HEK293 (cell line): ENCODE results near the gene AFDN.

ENCODE experiments used
- CTCF ChIA-PET: fragments of 350-600 bp; formaldehyde crosslinking; extraction: SDS; loops from one replicate; lab custom pipeline; 2021; ENCODE audit warnings: antibody characterized with exemption; lab: Yijun Ruan, JAX
- POLR2A ChIA-PET: fragments of 300-600 bp; formaldehyde crosslinking; extraction: SDS; loops from one replicate; lab custom pipeline; 2020; ENCODE audit warnings: antibody characterized with exemption, inconsistent platforms; lab: Yijun Ruan, JAX
- H3K27ac ChIP-seq: fragments of 200-500 bp; sonication (Bioruptor generic); 2 replicates; pipeline ENCODE4 v1.5.1; 2014; ENCODE audit warnings: low read depth, low read length, control low read depth, inconsistent platforms; ENCODE audit errors: extremely low read depth
- H3K36me3 ChIP-seq, 2 experiments: fragments of 200-500 bp in 1 of 2; sonication (Bioruptor generic) in 1 of 2; 1 replicate in 1 of 2; 2 replicates in 1 of 2; pipeline ENCODE4 v1.5.1; 2014 to 2017; ENCODE audit warnings: inconsistent platforms in 2 of 2, low read length in 2 of 2; ENCODE audit not compliant: control insufficient read depth in 2 of 2, insufficient read depth in 1 of 2
- H3K4me1 ChIP-seq: fragments of 200-500 bp; sonication (Bioruptor generic); 2 replicates; pipeline ENCODE4 v1.5.1; 2014; ENCODE audit warnings: mild to moderate bottlenecking, low read length, inconsistent platforms; ENCODE audit not compliant: control insufficient read depth, insufficient read depth
- H3K4me3 ChIP-seq: 2 replicates; pipeline ENCODE4 v1.5.1; 2011; ENCODE audit warnings: low read depth, mild to moderate bottlenecking, control low read depth, low read length, moderate library complexity
- H3K9me3 ChIP-seq: fragments of 200-500 bp; sonication (Bioruptor generic); 2 replicates; pipeline ENCODE4 v1.5.1; 2014; ENCODE audit warnings: low read depth, low read length, inconsistent platforms; ENCODE audit not compliant: control insufficient read depth, insufficient read depth
- FEZF1 ChIP-seq: fragments of 450-650 bp; formaldehyde crosslinking; IDR thresholded peaks from 2 replicates; pipeline ENCODE4 v1.5.1; 2016; ENCODE audit warnings: missing biosample characterization, missing genetic modification characterization
- GLIS1 ChIP-seq: fragments of 450-650 bp; formaldehyde crosslinking; IDR thresholded peaks from 2 replicates; pipeline ENCODE4 v1.5.1; 2016; ENCODE audit warnings: missing biosample characterization, missing genetic modification characterization
- HOXA7 ChIP-seq: sonication (generic); formaldehyde crosslinking; IDR thresholded peaks from 2 replicates; pipeline ENCODE4 v1.8.1; 2022; ENCODE audit warnings: missing genetic modification reagents, borderline replicate concordance
- KLF17 ChIP-seq: fragments of 450-650 bp; formaldehyde crosslinking; IDR thresholded peaks from 2 replicates; pipeline ENCODE4 v1.5.1; 2016; ENCODE audit warnings: missing biosample characterization, missing genetic modification characterization
- ZBTB10 ChIP-seq: fragments of 450-650 bp; formaldehyde crosslinking; IDR thresholded peaks from 2 replicates; pipeline ENCODE4 v1.5.1; 2016; ENCODE audit warnings: missing biosample characterization, missing genetic modification characterization
- ZBTB11 ChIP-seq: fragments of 450-650 bp; formaldehyde crosslinking; conservative IDR thresholded peaks from 2 replicates; pipeline ENCODE4 v1.5.1; 2016; ENCODE audit warnings: low read depth, missing biosample characterization, missing genetic modification characterization
- ZBTB26 ChIP-seq: fragments of 450-650 bp; formaldehyde crosslinking; optimal IDR thresholded peaks from 2 replicates; pipeline ENCODE3; 2016; ENCODE audit warnings: missing biosample characterization, mild to moderate bottlenecking, missing genetic modification characterization
- ZFHX2 ChIP-seq: fragments of 450-650 bp; formaldehyde crosslinking; conservative IDR thresholded peaks from 2 replicates; pipeline ENCODE4 v1.5.1; 2016; ENCODE audit warnings: missing biosample characterization, missing genetic modification characterization
- ZFP3 ChIP-seq: fragments of 450-650 bp; formaldehyde crosslinking; IDR thresholded peaks from 2 replicates; pipeline ENCODE4 v1.5.1; 2016; ENCODE audit warnings: low read depth, missing biosample characterization, missing genetic modification characterization
- ZIC2 ChIP-seq: fragments of 450-650 bp; formaldehyde crosslinking; IDR thresholded peaks from 2 replicates; pipeline ENCODE4 v1.5.1; 2016; ENCODE audit warnings: missing biosample characterization, missing genetic modification characterization
- ZNF148 ChIP-seq: fragments of 450-650 bp; formaldehyde crosslinking; IDR thresholded peaks from 2 replicates; pipeline ENCODE4 v1.5.0; 2017; ENCODE audit warnings: missing biosample characterization, missing genetic modification characterization, borderline replicate concordance
- ZNF157 ChIP-seq: fragments of 450-650 bp; formaldehyde crosslinking; IDR thresholded peaks from 2 replicates; pipeline ENCODE4 v1.5.1; 2016; ENCODE audit warnings: missing biosample characterization, missing genetic modification characterization
- ZNF16 ChIP-seq: fragments of 450-650 bp; formaldehyde crosslinking; IDR thresholded peaks from 2 replicates; pipeline ENCODE4 v1.5.1; 2016; ENCODE audit warnings: low read depth, missing biosample characterization, missing genetic modification characterization
- ZNF175 ChIP-seq: fragments of 450-650 bp; formaldehyde crosslinking; IDR thresholded peaks from 2 replicates; pipeline ENCODE4 v1.5.1; 2016; ENCODE audit warnings: missing biosample characterization, missing genetic modification characterization
- ZNF274 ChIP-seq, 2 experiments: fragments of 200-500 bp in 1 of 2; fragments of 450-650 bp in 1 of 2; sonication (Bioruptor generic) in 1 of 2; formaldehyde crosslinking in 1 of 2; IDR thresholded peaks; 2 replicates each; pipeline versions ENCODE4 v1.5.1 to v1.6.1; 2014 to 2016; ENCODE audit warnings: borderline replicate concordance in 1 of 2, inconsistent platforms in 1 of 2, low read length in 1 of 2, missing biosample characterization in 1 of 2, missing genetic modification characterization in 1 of 2
- ZNF280C ChIP-seq: fragments of 450-650 bp; formaldehyde crosslinking; IDR thresholded peaks from 2 replicates; pipeline ENCODE4 v1.5.1; 2016; ENCODE audit warnings: missing biosample characterization, missing genetic modification characterization
- ZNF404 ChIP-seq: fragments of 450-650 bp; formaldehyde crosslinking; IDR thresholded peaks from 2 replicates; pipeline ENCODE4 v1.5.1; 2017; ENCODE audit warnings: missing biosample characterization, missing genetic modification characterization
- ZNF623 ChIP-seq: fragments of 450-650 bp; formaldehyde crosslinking; IDR thresholded peaks from 2 replicates; pipeline ENCODE4 v1.5.1; 2016; ENCODE audit warnings: missing biosample characterization, missing genetic modification characterization
- ZNF626 ChIP-seq: fragments of 450-650 bp; sonication (Bioruptor Pico); formaldehyde crosslinking; IDR thresholded peaks from 2 replicates; pipeline ENCODE4 v1.5.1; 2018; ENCODE audit warnings: missing biosample characterization, missing genetic modification characterization, inconsistent platforms
- ZNF776 ChIP-seq: fragments of 450-650 bp; formaldehyde crosslinking; IDR thresholded peaks from 2 replicates; pipeline ENCODE4 v1.5.0; 2017; ENCODE audit warnings: missing biosample characterization, missing genetic modification characterization, borderline replicate concordance

AFDN gene

GRCh38 chr6:167972193-167972592, 145.5 kb downstream of the AFDN start:
- CTCF ChIA-PET, result no interaction called here
- Histone ChIP-seq H3K4me1 (no peaks in the 10 kb centered on the region), H3K9me3 (no peaks in the 10 kb centered on the region), H3K36me3 (peaks cover 10 to 49% of the 10 kb centered on the region in 2 experiments; a peak in 2 of 3 replicates), H3K4me3 (no peak overlapping the region), H3K27ac (no peak overlapping the region)
- TF ChIP-seq ZNF157 (tag by site-specific recombination) (no peak), ZNF626 (tag by site-specific recombination) (no peak), ZNF16 (no peak), KLF17 (tag by site-specific recombination) (no peak), ZNF274 (IDR thresholded peaks at IDR 0.05; ENCODE audit: low read length) (no peak), ZNF274 (tag by site-specific recombination; IDR thresholded peaks at IDR 0.05; ENCODE audit: borderline replicate concordance) (no peak), ZNF623 (tag by site-specific recombination) (no peak), ZFP3 (tag by site-specific recombination) (no peak)
- POLR2A ChIA-PET, result no interaction called here

GRCh38 chr6:167973148-167973885, 146.6 kb downstream of the AFDN start:
- no peak overlapping the region for H3K4me3 ChIP-seq
- H3K27ac ChIP-seq, result no peak overlapping the region
- POLR2A ChIA-PET, result no interaction called here
- CTCF ChIA-PET, result interaction anchor here (0.6 kb wide), 1 partner anchor 278 kb away, joined by 3 read pairs; no protein-coding TSS in a partner anchor
- H3K4me1 ChIP-seq, result no peaks in the 10 kb centered on the region
- H3K36me3 ChIP-seq, result peaks cover 9 to 39% of the 10 kb centered on the region in 2 experiments; a peak in 2 of 3 replicates
- no peaks in the 10 kb centered on the region for H3K9me3 ChIP-seq
- TF ChIP-seq ZBTB11 (tag by site-specific recombination), result no peak
- TF ChIP-seq ZFHX2 (tag by site-specific recombination), result no peak
- TF ChIP-seq ZBTB26 (tag by site-specific recombination), result no peak
- no peak for TF ChIP-seq ZNF404
- no peak for TF ChIP-seq HOXA7 (CRISPR knock-in tag)
- no peak for TF ChIP-seq ZNF148 (tag by site-specific recombination)
- no peak for TF ChIP-seq ZNF776
- peak; percentile 55 for TF ChIP-seq GLIS1 (tag by site-specific recombination)
- TF ChIP-seq FEZF1 (tag by site-specific recombination), result no peak
- no peak for TF ChIP-seq ZNF280C (tag by site-specific recombination)
- no peak for TF ChIP-seq ZBTB10
- no peak for TF ChIP-seq ZNF175 (tag by site-specific recombination)
- 0 out of 2 replicates have a peak, but pooled peaks have one; percentile 45 for TF ChIP-seq ZIC2 (tag by site-specific recombination)
